ENCODE results near the gene SCAI. TPM values are rescaled to one million over a fixed set of nuclear protein-coding genes. Genes with fewer than 3 reads are reported as not detected.

SCAI gene
- total and polyA plus RNA-seq, 3 donors from 2014 or later = 4.7 to 14.5 (median 12.8) TPM

- intact Hi-C loops (cut with DNase I; ENCODE audit: low total_unique reads) = no loop called here
- no peak overlapping the region for H3K27ac ChIP-seq
- H3K36me3 ChIP-seq (ENCODE audit: low read depth, missing control alignments) = no peaks in the 10 kb centered on the region
- no peak for DNase-seq
- H3K9me3 ChIP-seq = no peaks in the 10 kb centered on the region
- 74 to 82% methylated on average over 3 of the region's 3 CpGs for WGBS, 2 donors
- H3K4me3 ChIP-seq = no peak overlapping the region
- peaks cover 3% of the 10 kb centered on the region for H3K4me1 ChIP-seq
- TF ChIP-seq, protein P1, sequence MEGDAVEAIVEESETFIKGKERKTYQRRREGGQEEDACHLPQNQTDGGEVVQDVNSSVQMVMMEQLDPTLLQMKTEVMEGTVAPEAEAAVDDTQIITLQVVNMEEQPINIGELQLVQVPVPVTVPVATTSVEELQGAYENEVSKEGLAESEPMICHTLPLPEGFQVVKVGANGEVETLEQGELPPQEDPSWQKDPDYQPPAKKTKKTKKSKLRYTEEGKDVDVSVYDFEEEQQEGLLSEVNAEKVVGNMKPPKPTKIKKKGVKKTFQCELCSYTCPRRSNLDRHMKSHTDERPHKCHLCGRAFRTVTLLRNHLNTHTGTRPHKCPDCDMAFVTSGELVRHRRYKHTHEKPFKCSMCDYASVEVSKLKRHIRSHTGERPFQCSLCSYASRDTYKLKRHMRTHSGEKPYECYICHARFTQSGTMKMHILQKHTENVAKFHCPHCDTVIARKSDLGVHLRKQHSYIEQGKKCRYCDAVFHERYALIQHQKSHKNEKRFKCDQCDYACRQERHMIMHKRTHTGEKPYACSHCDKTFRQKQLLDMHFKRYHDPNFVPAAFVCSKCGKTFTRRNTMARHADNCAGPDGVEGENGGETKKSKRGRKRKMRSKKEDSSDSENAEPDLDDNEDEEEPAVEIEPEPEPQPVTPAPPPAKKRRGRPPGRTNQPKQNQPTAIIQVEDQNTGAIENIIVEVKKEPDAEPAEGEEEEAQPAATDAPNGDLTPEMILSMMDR (IDR thresholded peaks at IDR 0.05) = no peak
- TF ChIP-seq POLR2A (IDR thresholded peaks at IDR 0.05) = no peak
- no peaks in the 10 kb centered on the region for H3K27me3 ChIP-seq
Measured at GRCh38 chr9:125161284-125161918, 18.1 kb upstream of the SCAI start.

DNA sequence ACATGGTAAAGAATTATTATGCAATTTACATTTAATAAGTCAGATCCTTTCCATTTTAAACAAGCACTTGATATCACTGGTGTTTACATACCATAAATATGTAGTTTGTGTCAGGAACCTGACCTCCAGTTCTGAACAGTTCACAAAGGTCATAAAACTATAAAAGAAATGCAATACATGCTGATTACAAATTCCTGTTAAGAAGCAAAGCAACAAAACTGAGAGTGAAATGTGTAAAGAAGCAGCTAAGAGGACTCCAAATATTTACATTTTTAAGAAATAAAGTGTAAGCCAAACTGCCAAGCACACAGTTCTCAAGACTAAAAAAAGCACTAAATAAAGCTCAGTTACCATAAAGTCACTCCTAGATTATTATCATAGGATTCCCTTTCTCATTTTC is 17.4 kb upstream of the SCAI start:
- intact Hi-C loops (cut with DNase I; ENCODE audit: low total_unique reads) = no loop called here
- Histone ChIP-seq H3K4me3 (no peak overlapping the region), H3K27ac (no peak overlapping the region), H3K9me3 (no peaks in the 10 kb centered on the region), H3K27me3 (no peaks in the 10 kb centered on the region), H3K36me3 (ENCODE audit: low read depth, missing control alignments) (no peaks in the 10 kb centered on the region), H3K4me1 (peaks cover 3% of the 10 kb centered on the region)
- TF ChIP-seq, protein P1 (IDR thresholded peaks at IDR 0.05) = no peak
- no peak for TF ChIP-seq POLR2A (IDR thresholded peaks at IDR 0.05)
- no peak for DNase-seq

- no peak for DNase-seq
- 80 to 93% methylated on average over 2 of the region's 2 CpGs for WGBS, 2 donors
- Histone ChIP-seq H3K4me3 (no peak overlapping the region), H3K4me1 (peaks cover 3% of the 10 kb centered on the region), H3K36me3 (ENCODE audit: low read depth, missing control alignments) (no peaks in the 10 kb centered on the region), H3K27ac (no peak overlapping the region), H3K27me3 (no peaks in the 10 kb centered on the region), H3K9me3 (no peaks in the 10 kb centered on the region)
- intact Hi-C loops (cut with DNase I; ENCODE audit: low total_unique reads) = no loop called here
- TF ChIP-seq, protein P1 (IDR thresholded peaks at IDR 0.05) = no peak
- TF ChIP-seq POLR2A (IDR thresholded peaks at IDR 0.05) = no peak
Measured at GRCh38 chr9:125156551-125156950, 13.2 kb upstream of the SCAI start.

GRCh38 chr9:125153712-125154367 is 10.5 kb upstream of the SCAI start:
- H3K36me3 ChIP-seq (ENCODE audit: low read depth, missing control alignments) = no peaks in the 10 kb centered on the region
- WGBS, 2 donors = 83 to 90% methylated on average over 4 of the region's 4 CpGs

More at GRCh38 chr9:125153712-125154367, 10.5 kb upstream of the SCAI start:
- Histone ChIP-seq H3K27me3 (no peaks in the 10 kb centered on the region), H3K27ac (no peak overlapping the region), H3K4me3 (no peak overlapping the region), H3K4me1 (no peaks in the 10 kb centered on the region), H3K9me3 (no peaks in the 10 kb centered on the region)
- TF ChIP-seq, protein P1 (IDR thresholded peaks at IDR 0.05) = no peak
- TF ChIP-seq POLR2A (IDR thresholded peaks at IDR 0.05) = no peak
- no peak for DNase-seq
- intact Hi-C loops (cut with DNase I; ENCODE audit: low total_unique reads) = no loop called here
